WTC11 (cell line): ENCODE data around the gene DOK4. TPM values are rescaled to one million over a fixed set of nuclear protein-coding genes. Genes with fewer than 3 reads are reported as not detected.

Experiments used
- ATAC-seq: fragments of 200-7000 bp; cut with Tn5 transposase; 2 replicates; pipeline ENCODE4 v1.10.0; 2021; ENCODE audit warnings: mild to moderate bottlenecking, moderate library complexity
- CTCF ChIA-PET: fragments of 300-600 bp; sonication (Branson Sonifier 250); formaldehyde crosslinking; loops from one replicate; lab custom pipeline; 2021; ENCODE audit warnings: antibody characterized with exemption; lab: Charles Lee
- POLR2A ChIA-PET: fragments of 350-600 bp; sonication (Branson Sonifier 250); formaldehyde crosslinking; loops from one replicate; lab custom pipeline; 2021; ENCODE audit warnings: antibody characterized with exemption; lab: Charles Lee
- DNase-seq: peaks from one replicate; pipeline ENCODE4 v3.0.0; 2021; ENCODE audit warnings: low spot score
- H3K27ac Mint-ChIP-seq: 2 replicates; pipeline ENCODE4 v1.8.0; 2021; ENCODE audit warnings: mixed read lengths
- H3K27me3 Mint-ChIP-seq: 2 replicates; pipeline ENCODE4 v1.8.0; 2021; ENCODE audit warnings: low read depth, mild to moderate bottlenecking, moderate library complexity, mixed read lengths
- H3K36me3 Mint-ChIP-seq: 2 replicates; pipeline ENCODE4 v1.8.0; 2021; ENCODE audit warnings: mixed read lengths
- H3K4me1 Mint-ChIP-seq: 2 replicates; pipeline ENCODE4 v1.8.0; 2022; ENCODE audit warnings: mixed read lengths
- H3K4me3 Mint-ChIP-seq: 2 replicates; pipeline ENCODE4 v1.8.0; 2021; ENCODE audit warnings: mild to moderate bottlenecking, moderate library complexity, mixed read lengths
- H3K9me3 Mint-ChIP-seq: 2 replicates; pipeline ENCODE4 v1.8.0; 2021; ENCODE audit warnings: mixed read lengths
- ATF3 ChIP-seq: sonication (generic); formaldehyde crosslinking; conservative IDR thresholded peaks from 2 replicates; pipeline ENCODE4 v1.8.1; 2022; ENCODE audit warnings: mild to moderate bottlenecking, missing genetic modification reagents
- CDX4 ChIP-seq: fragments of 250-450 bp; sonication (Bioruptor Pico); IDR thresholded peaks from 2 replicates; pipeline ENCODE4 v1.9.0; 2021; ENCODE audit warnings: moderate library complexity, mild to moderate bottlenecking, inconsistent platforms, borderline replicate concordance
- ESRRA ChIP-seq: sonication (generic); formaldehyde crosslinking; IDR thresholded peaks from 2 replicates; pipeline ENCODE4 v1.8.1; 2022; ENCODE audit warnings: mild to moderate bottlenecking, missing genetic modification reagents, borderline replicate concordance
- GTF2I ChIP-seq: fragments of 250-450 bp; sonication (Bioruptor Pico); conservative IDR thresholded peaks from 2 replicates; pipeline ENCODE4 v1.4.0; 2021; ENCODE audit warnings: mild to moderate bottlenecking
- IRF1 ChIP-seq: sonication (generic); formaldehyde crosslinking; IDR thresholded peaks from 2 replicates; pipeline ENCODE4 v1.8.0; 2023; ENCODE audit warnings: missing genetic modification reagents
- JAZF1 ChIP-seq: fragments of 250-450 bp; sonication (Bioruptor Pico); IDR thresholded peaks from 2 replicates; pipeline ENCODE4 v1.9.0; 2021; ENCODE audit warnings: moderate library complexity, mild to moderate bottlenecking, inconsistent platforms
- KAT7 ChIP-seq: sonication (generic); formaldehyde crosslinking; IDR thresholded peaks from 2 replicates; pipeline ENCODE4 v1.8.1; 2023; ENCODE audit warnings: missing genetic modification reagents, mild to moderate bottlenecking, borderline replicate concordance
- NFE2L1 ChIP-seq: sonication (generic); formaldehyde crosslinking; IDR thresholded peaks from 2 replicates; pipeline ENCODE4 v1.8.1; 2023; ENCODE audit warnings: missing genetic modification reagents
- PRDM15 ChIP-seq: sonication (generic); formaldehyde crosslinking; IDR thresholded peaks from 2 replicates; pipeline ENCODE4 v1.8.0; 2022; ENCODE audit warnings: missing genetic modification reagents
- PREB ChIP-seq: sonication (generic); formaldehyde crosslinking; IDR thresholded peaks from 2 replicates; pipeline ENCODE4 v1.8.1; 2022; ENCODE audit warnings: mild to moderate bottlenecking, missing genetic modification reagents, moderate library complexity, borderline replicate concordance
- TCF7 ChIP-seq: sonication (generic); formaldehyde crosslinking; IDR thresholded peaks from 2 replicates; pipeline ENCODE4 v1.8.0; 2022; ENCODE audit warnings: mild to moderate bottlenecking, low read depth, missing genetic modification reagents, moderate library complexity
- TEAD1 ChIP-seq: sonication (generic); formaldehyde crosslinking; IDR thresholded peaks from 2 replicates; pipeline ENCODE4 v1.8.0; 2022; ENCODE audit warnings: mild to moderate bottlenecking, missing genetic modification reagents
- ZNF263 ChIP-seq: sonication (generic); formaldehyde crosslinking; IDR thresholded peaks from 2 replicates; pipeline ENCODE4 v1.8.1; 2022; ENCODE audit warnings: low read depth, mild to moderate bottlenecking, moderate library complexity, missing genetic modification reagents
- ZNF317 ChIP-seq: sonication (generic); formaldehyde crosslinking; IDR thresholded peaks from 2 replicates; pipeline ENCODE4 v1.8.1; 2023; ENCODE audit warnings: low read depth, mild to moderate bottlenecking, moderate library complexity, missing genetic modification reagents, borderline replicate concordance
- ZNF396 ChIP-seq: fragments of 250-450 bp; sonication (Bioruptor Pico); IDR thresholded peaks from 2 replicates; pipeline ENCODE4 v1.8.0; 2021; ENCODE audit warnings: mild to moderate bottlenecking, moderate library complexity, borderline replicate concordance
- ZNF416 ChIP-seq: fragments of 250-450 bp; sonication (Bioruptor Pico); IDR thresholded peaks from 2 replicates; pipeline ENCODE4 v1.9.0; 2021; ENCODE audit warnings: mild to moderate bottlenecking, inconsistent platforms
- ZNF512 ChIP-seq: sonication (generic); formaldehyde crosslinking; IDR thresholded peaks from 2 replicates; pipeline ENCODE4 v1.8.1; 2022; ENCODE audit warnings: missing genetic modification reagents, borderline replicate concordance
- total RNA-seq: library from RNA; stranded (reverse); gene quantifications from 3 replicates; pipeline ENCODE4 v1.2.3, GENCODE V29; 2021

The DOK4 gene
- total RNA-seq, 1 experiment from 2014 or later: 25.0 TPM

GRCh38 chr16:57509231-57509923, 23.1 kb upstream of the DOK4 start (continued):
- TF ChIP-seq ZNF512 (no peak), ZNF416 (CRISPR knock-in tag) (no peak), GTF2I (CRISPR knock-in tag) (no peak)

GRCh38 chr16:57508035-57508425, 21.7 kb upstream of the DOK4 start:
- Mint-ChIP-seq H3K4me1 (peaks cover 15% of the 10 kb centered on the region), H3K9me3 (no peaks in the 10 kb centered on the region), H3K27ac (no peak overlapping the region), H3K4me3 (no peak overlapping the region), H3K27me3 (no peaks in the 10 kb centered on the region)
- CTCF ChIA-PET: interaction anchor here (1.0 to 5.3 kb wide), 4 partner anchors 10 to 91 kb away, joined by 3 to 46 read pairs (median 4); partner anchors contain the start of genes DOK4 and POLR2C
- ATAC-seq: peak; percentile 27
- no peak for TF ChIP-seq ZNF263
- no peak for TF ChIP-seq ESRRA
- TF ChIP-seq ZNF317 (CRISPR knock-in tag): no peak
- TF ChIP-seq JAZF1 (CRISPR knock-in tag): no peak
- TF ChIP-seq ATF3 (CRISPR knock-in tag): no peak
- no peak for TF ChIP-seq KAT7 (CRISPR knock-in tag)
- no peak for TF ChIP-seq ZNF396 (CRISPR knock-in tag)
- no peak for TF ChIP-seq PREB (CRISPR knock-in tag)
- TF ChIP-seq TCF7 (CRISPR knock-in tag): no peak
- no peak for TF ChIP-seq ZNF512
- TF ChIP-seq, all 79 proteins: peak for 0
- no peaks in the 10 kb centered on the region for H3K36me3 Mint-ChIP-seq
- POLR2A ChIA-PET: no interaction called here
- no peak for DNase-seq

- ChIA-PET CTCF (interaction anchor here (1.0 to 5.3 kb wide), 6 partner anchors 11 to 90 kb away, joined by 3 to 46 read pairs (median 4); partner anchors contain the start of genes DOK4 and POLR2C), POLR2A (interaction anchor here (0.6 kb wide), 1 partner anchor 37 kb away, joined by 3 read pairs; no protein-coding TSS in a partner anchor)
- no peak for DNase-seq
- H3K4me3 Mint-ChIP-seq: no peak overlapping the region
- no peaks in the 10 kb centered on the region for H3K27me3 Mint-ChIP-seq
- H3K27ac Mint-ChIP-seq: no peak overlapping the region
- H3K36me3 Mint-ChIP-seq: no peaks in the 10 kb centered on the region
- ATAC-seq: peak; percentile 56
- peaks cover 17% of the 10 kb centered on the region for H3K4me1 Mint-ChIP-seq
- H3K9me3 Mint-ChIP-seq: no peaks in the 10 kb centered on the region
- TF ChIP-seq NFE2L1 (CRISPR knock-in tag) (no peak), CDX4 (CRISPR knock-in tag) (no peak), JAZF1 (CRISPR knock-in tag) (no peak), IRF1 (CRISPR knock-in tag) (no peak), PRDM15 (CRISPR knock-in tag) (no peak), TEAD1 (CRISPR knock-in tag) (no peak), KAT7 (CRISPR knock-in tag) (no peak)
These were observed 21.1 kb upstream of the DOK4 start for GRCh38 chr16:57507136-57508034.
